Measurements from ENCODE around the gene BHMT2.
A peak's percentile ranks its signal among the peaks of the same experiment; 100 is the strongest.

BHMT2 gene

GRCh38 chr5:79069488-79070349, at the start of gene BHMT2, which contains the start of gene DMGDH:
Gene BHMT2 (plus strand): TSS chr5:79069767. CDS start chr5:79069783, 16 bp downstream.
Gene DMGDH (minus strand): TSS chr5:79069674. CDS start chr5:79069620, 54 bp downstream.
- peak in 2 of 58 donors; percentile 10 to 14 for DNase-seq

- peak in 48 of 58 donors; percentile 0 to 73 (median 20) for DNase-seq
Measured at GRCh38 chr5:79020861-79021561, 48.6 kb upstream of the BHMT2 start.

GRCh38 chr5:79021753-79022152, 47.8 kb upstream of the BHMT2 start:
- no peak for DNase-seq

- no peak for DNase-seq
Measured at GRCh38 chr5:79022771-79023170, 46.8 kb upstream of the BHMT2 start.

- DNase-seq, result no peak
Measured at GRCh38 chr5:79023348-79023747, 46.2 kb upstream of the BHMT2 start.

- DNase-seq, result no peak
Measured at GRCh38 chr5:79023947-79024346, 45.6 kb upstream of the BHMT2 start.

GRCh38 chr5:79025054-79025472, 44.5 kb upstream of the BHMT2 start:
- DNase-seq, result peak in 53 of 58 donors; percentile 2 to 71 (median 30)

GRCh38 chr5:79030663-79031484, 38.7 kb upstream of the BHMT2 start:
- DNase-seq, result no peak

- DNase-seq, result no peak
Measured at GRCh38 chr5:79031485-79031867, 38.1 kb upstream of the BHMT2 start.

GRCh38 chr5:79032031-79032695, 37.4 kb upstream of the BHMT2 start:
- DNase-seq, result no peak

GRCh38 chr5:79032782-79033181, 36.8 kb upstream of the BHMT2 start:
- DNase-seq, result no peak

GRCh38 chr5:79035237-79035636, 34.3 kb upstream of the BHMT2 start:
- DNase-seq, result no peak

- no peak for DNase-seq
Measured at GRCh38 chr5:79036769-79037168, 32.8 kb upstream of the BHMT2 start.

- no peak for DNase-seq
Measured at GRCh38 chr5:79042188-79042587, 27.4 kb upstream of the BHMT2 start.

- DNase-seq, result no peak
Measured at GRCh38 chr5:79047199-79047598, 22.4 kb upstream of the BHMT2 start.

GRCh38 chr5:79048437-79048836, 21.1 kb upstream of the BHMT2 start:
- DNase-seq, result no peak

- no peak for DNase-seq
Measured at GRCh38 chr5:79050498-79050897, 19.1 kb upstream of the BHMT2 start.

- no peak for DNase-seq
Measured at GRCh38 chr5:79053321-79053720, 16.2 kb upstream of the BHMT2 start.

- no peak for DNase-seq
Measured at GRCh38 chr5:79055017-79055416, 14.6 kb upstream of the BHMT2 start.

- DNase-seq, result no peak
Measured at GRCh38 chr5:79056847-79057246, 12.7 kb upstream of the BHMT2 start.

GRCh38 chr5:79059674-79060073, 9.9 kb upstream of the BHMT2 start:
- no peak for DNase-seq
